HG03378 (cell line): ENCODE measurements around the gene SFPQ.
"Not testable (repeated sequence)": the region's sequence is repeated elsewhere in the genome, so short reads cannot be mapped to it uniquely, and the experiment has no call there.

Source experiments
- ATAC-seq: cut with Tn5 transposase; IDR thresholded peaks from one replicate; pipeline ENCODE4 v1.9.1; 2021; ENCODE audit warnings: mild to moderate bottlenecking, moderate library complexity; ENCODE audit not compliant: unreplicated experiment

Gene SFPQ

GRCh38 chr1:35187816-35188342 lies 5.1 kb downstream of the SFPQ start:
- no peak for ATAC-seq

- ATAC-seq = no peak
Observed at GRCh38 chr1:35186239-35186638, 6.7 kb downstream of the SFPQ start.

GRCh38 chr1:35185200-35185599 lies 7.7 kb downstream of the SFPQ start:
- no peak for ATAC-seq

GRCh38 chr1:35184495-35185199 lies 8.3 kb downstream of the SFPQ start:
- no peak for ATAC-seq

- no peak for ATAC-seq
Observed at GRCh38 chr1:35181790-35182455, 11.0 kb downstream of the SFPQ start.

- ATAC-seq = no peak
Observed at GRCh38 chr1:35180776-35181374, 12.1 kb downstream of the SFPQ start.

- ATAC-seq = no peak
Observed at GRCh38 chr1:35179908-35180307, 13.0 kb downstream of the SFPQ start.

GRCh38 chr1:35178874-35179380 lies 14.0 kb downstream of the SFPQ start:
- ATAC-seq = no peak

GRCh38 chr1:35178295-35178695 lies 14.7 kb downstream of the SFPQ start:
- no peak for ATAC-seq

GRCh38 chr1:35177237-35177786 lies 15.6 kb downstream of the SFPQ start:
- ATAC-seq = no peak

GRCh38 chr1:35175602-35176001 lies 17.3 kb downstream of the SFPQ start:
- no peak for ATAC-seq

- ATAC-seq = no peak
Observed at GRCh38 chr1:35175098-35175576, 17.8 kb downstream of the SFPQ start.

- no peak for ATAC-seq
Observed at GRCh38 chr1:35173909-35174540, 18.9 kb downstream of the SFPQ start.

- ATAC-seq = no peak
Observed at GRCh38 chr1:35173491-35173890, 19.5 kb downstream of the SFPQ start.

- ATAC-seq = no peak
Observed at GRCh38 chr1:35172022-35172421, 20.9 kb downstream of the SFPQ start.

GRCh38 chr1:35171579-35171978 lies 21.4 kb downstream of the SFPQ start:
- ATAC-seq = no peak

GRCh38 chr1:35164893-35165292 lies 28.1 kb downstream of the SFPQ start:
- ATAC-seq = no peak

- ATAC-seq = no peak
Observed at GRCh38 chr1:35151220-35151619, 41.7 kb downstream of the SFPQ start.

GRCh38 chr1:35145892-35146549 lies 46.9 kb downstream of the SFPQ start:
- not testable (repeated sequence) for ATAC-seq
